Superior temporal gyrus (tissue), 1 donor: ENCODE results near the gene MYEOV.

ENCODE experiments used
- DNase-seq: peaks from one replicate; pipeline ENCODE4 v3.0.0-alpha.2; 2016; ENCODE audit errors: extremely low spot score

The MYEOV gene

GRCh38 chr11:69293819-69294505 is at the start of gene MYEOV:
Gene MYEOV (plus strand): TSS chr11:69294155. CDS start chr11:69295355, 1,200 bp downstream.
- DNase-seq: no peak

- DNase-seq: no peak
Observed at GRCh38 chr11:69244266-69244665, 49.7 kb upstream of the MYEOV start.

- DNase-seq: no peak
Observed at GRCh38 chr11:69245041-69245440, 48.9 kb upstream of the MYEOV start.

- no peak for DNase-seq
Observed at GRCh38 chr11:69245491-69246345, 48.2 kb upstream of the MYEOV start.

GRCh38 chr11:69249311-69250185 is 44.4 kb upstream of the MYEOV start:
- no peak for DNase-seq

- DNase-seq: no peak
Observed at GRCh38 chr11:69250186-69251056, 43.5 kb upstream of the MYEOV start.

GRCh38 chr11:69251057-69251393 is 42.9 kb upstream of the MYEOV start:
- DNase-seq: no peak

- DNase-seq: no peak
Observed at GRCh38 chr11:69251639-69252489, 42.1 kb upstream of the MYEOV start.

GRCh38 chr11:69252490-69252837 is 41.5 kb upstream of the MYEOV start:
- DNase-seq: no peak

- DNase-seq: no peak
Observed at GRCh38 chr11:69253028-69253427, 40.9 kb upstream of the MYEOV start.

GRCh38 chr11:69257134-69257533 is 36.8 kb upstream of the MYEOV start:
- no peak for DNase-seq

- no peak for DNase-seq
Observed at GRCh38 chr11:69257838-69258658, 35.9 kb upstream of the MYEOV start.

GRCh38 chr11:69259096-69259495 is 34.9 kb upstream of the MYEOV start:
- no peak for DNase-seq

GRCh38 chr11:69260622-69261021 is 33.3 kb upstream of the MYEOV start:
- no peak for DNase-seq

GRCh38 chr11:69261116-69261515 is 32.8 kb upstream of the MYEOV start:
- no peak for DNase-seq

GRCh38 chr11:69262918-69263735 is 30.8 kb upstream of the MYEOV start:
- DNase-seq: no peak

GRCh38 chr11:69263736-69264052 is 30.3 kb upstream of the MYEOV start:
- no peak for DNase-seq

- no peak for DNase-seq
Observed at GRCh38 chr11:69264486-69264885, 29.5 kb upstream of the MYEOV start.

- DNase-seq: no peak
Observed at GRCh38 chr11:69265210-69265609, 28.7 kb upstream of the MYEOV start.
